ENCODE measurements around the gene INTS2.
"Not testable (repeated sequence)": the region's sequence is repeated elsewhere in the genome, so short reads cannot be mapped to it uniquely, and the experiment has no call there.

The INTS2 gene

DNA sequence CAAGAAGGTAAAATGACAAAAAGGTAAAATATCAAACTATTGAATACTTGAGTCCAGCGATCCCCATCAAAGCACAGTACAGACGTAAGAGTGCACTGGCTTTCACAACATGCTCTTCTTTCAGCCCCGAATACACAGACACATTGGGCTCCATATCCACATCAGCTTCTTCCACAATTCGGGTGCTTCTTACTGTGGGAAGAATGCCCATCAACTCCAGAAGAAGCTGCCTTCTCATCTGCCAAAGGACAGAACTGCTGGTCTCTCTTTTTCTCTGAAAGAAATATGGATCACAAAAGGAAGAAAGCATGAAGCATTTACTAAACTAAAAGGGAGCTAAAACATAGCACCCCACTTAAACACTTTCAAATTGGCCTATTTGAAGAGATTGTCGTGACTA lies 20.4 kb downstream of the INTS2 start:
- TF ChIP-seq MYC (IDR thresholded peaks at IDR 0.05; ENCODE audit: low read depth, low read length) (no peak), POLR2A (IDR thresholded peaks at IDR 0.05; ENCODE audit: extremely low read depth, insufficient read length) (no peak)
- TF ChIP-seq, protein P1, sequence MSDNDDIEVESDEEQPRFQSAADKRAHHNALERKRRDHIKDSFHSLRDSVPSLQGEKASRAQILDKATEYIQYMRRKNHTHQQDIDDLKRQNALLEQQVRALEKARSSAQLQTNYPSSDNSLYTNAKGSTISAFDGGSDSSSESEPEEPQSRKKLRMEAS (IDR thresholded peaks at IDR 0.05; ENCODE audit: low read depth, low read length), result no peak
- TF ChIP-seq, protein P2, sequence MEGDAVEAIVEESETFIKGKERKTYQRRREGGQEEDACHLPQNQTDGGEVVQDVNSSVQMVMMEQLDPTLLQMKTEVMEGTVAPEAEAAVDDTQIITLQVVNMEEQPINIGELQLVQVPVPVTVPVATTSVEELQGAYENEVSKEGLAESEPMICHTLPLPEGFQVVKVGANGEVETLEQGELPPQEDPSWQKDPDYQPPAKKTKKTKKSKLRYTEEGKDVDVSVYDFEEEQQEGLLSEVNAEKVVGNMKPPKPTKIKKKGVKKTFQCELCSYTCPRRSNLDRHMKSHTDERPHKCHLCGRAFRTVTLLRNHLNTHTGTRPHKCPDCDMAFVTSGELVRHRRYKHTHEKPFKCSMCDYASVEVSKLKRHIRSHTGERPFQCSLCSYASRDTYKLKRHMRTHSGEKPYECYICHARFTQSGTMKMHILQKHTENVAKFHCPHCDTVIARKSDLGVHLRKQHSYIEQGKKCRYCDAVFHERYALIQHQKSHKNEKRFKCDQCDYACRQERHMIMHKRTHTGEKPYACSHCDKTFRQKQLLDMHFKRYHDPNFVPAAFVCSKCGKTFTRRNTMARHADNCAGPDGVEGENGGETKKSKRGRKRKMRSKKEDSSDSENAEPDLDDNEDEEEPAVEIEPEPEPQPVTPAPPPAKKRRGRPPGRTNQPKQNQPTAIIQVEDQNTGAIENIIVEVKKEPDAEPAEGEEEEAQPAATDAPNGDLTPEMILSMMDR (IDR thresholded peaks at IDR 0.05; ENCODE audit: low read depth, low read length), result no peak
- no peak overlapping the region for H3K4me3 ChIP-seq (ENCODE audit: low read depth, low read length)
- DNase-seq (ENCODE audit: low read depth), result no peak

DNA sequence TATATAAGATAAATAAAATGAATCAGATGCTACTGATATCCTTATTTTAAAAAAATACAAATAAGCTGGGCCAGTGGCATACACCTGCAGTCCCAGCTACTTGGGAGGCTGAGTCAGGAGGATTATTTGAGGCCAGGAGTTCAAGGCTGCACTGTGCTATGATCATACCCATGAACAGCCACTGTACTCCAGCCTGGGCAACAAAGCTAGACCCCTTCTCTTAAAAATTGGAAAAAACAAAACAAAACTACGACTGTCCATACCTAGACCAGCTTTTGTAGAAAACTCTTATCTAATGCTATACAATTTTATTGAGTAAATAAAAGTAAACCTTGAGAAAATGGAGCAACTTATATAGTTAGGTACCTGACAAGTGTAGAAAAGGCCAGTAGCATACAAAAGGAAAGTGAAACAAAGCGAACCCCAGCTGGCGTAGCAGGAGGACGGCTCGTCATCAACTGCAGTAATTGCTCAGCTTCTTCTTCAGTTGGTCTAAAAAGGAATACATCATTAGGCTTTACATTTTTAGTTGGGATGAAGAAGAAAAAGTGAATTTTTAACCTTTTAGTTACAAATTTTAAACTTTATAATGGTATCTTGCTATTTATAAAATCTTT lies 23.6 kb downstream of the INTS2 start:
- TF ChIP-seq, protein P2 (IDR thresholded peaks at IDR 0.05; ENCODE audit: low read depth, low read length), result no peak
- TF ChIP-seq, protein P1 (IDR thresholded peaks at IDR 0.05; ENCODE audit: low read depth, low read length), result no peak
- TF ChIP-seq POLR2A (IDR thresholded peaks at IDR 0.05; ENCODE audit: extremely low read depth, insufficient read length) (no peak), MYC (IDR thresholded peaks at IDR 0.05; ENCODE audit: low read depth, low read length) (no peak)
- no peak for DNase-seq (ENCODE audit: low read depth)
- H3K4me3 ChIP-seq (ENCODE audit: low read depth, low read length), result no peak overlapping the region

DNA sequence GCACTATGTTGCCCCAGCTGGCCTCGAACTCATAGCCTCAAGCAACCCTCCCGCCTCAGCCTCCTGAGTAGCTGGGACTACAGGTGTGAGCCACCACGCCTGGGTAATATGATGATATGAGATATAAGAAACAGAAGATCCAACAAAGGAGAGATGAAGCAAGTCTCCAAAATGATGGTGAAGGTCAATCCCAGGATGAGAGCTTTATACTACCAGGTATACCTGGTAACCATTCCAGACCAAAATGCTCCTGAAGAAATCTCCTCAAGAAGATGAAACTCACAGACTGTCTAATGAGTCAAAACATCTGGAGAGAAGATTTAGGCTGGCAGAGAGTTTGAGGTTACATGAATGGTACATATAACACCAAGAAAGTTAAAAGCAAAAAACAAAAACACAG lies 24.5 kb downstream of the INTS2 start:
- TF ChIP-seq MYC (IDR thresholded peaks at IDR 0.05; ENCODE audit: low read depth, low read length) (no peak), POLR2A (IDR thresholded peaks at IDR 0.05; ENCODE audit: extremely low read depth, insufficient read length) (no peak)
- TF ChIP-seq, protein P2 (IDR thresholded peaks at IDR 0.05; ENCODE audit: low read depth, low read length), result no peak
- TF ChIP-seq, protein P1 (IDR thresholded peaks at IDR 0.05; ENCODE audit: low read depth, low read length), result no peak
- no peak for DNase-seq (ENCODE audit: low read depth)
- no peak overlapping the region for H3K4me3 ChIP-seq (ENCODE audit: low read depth, low read length)

DNA sequence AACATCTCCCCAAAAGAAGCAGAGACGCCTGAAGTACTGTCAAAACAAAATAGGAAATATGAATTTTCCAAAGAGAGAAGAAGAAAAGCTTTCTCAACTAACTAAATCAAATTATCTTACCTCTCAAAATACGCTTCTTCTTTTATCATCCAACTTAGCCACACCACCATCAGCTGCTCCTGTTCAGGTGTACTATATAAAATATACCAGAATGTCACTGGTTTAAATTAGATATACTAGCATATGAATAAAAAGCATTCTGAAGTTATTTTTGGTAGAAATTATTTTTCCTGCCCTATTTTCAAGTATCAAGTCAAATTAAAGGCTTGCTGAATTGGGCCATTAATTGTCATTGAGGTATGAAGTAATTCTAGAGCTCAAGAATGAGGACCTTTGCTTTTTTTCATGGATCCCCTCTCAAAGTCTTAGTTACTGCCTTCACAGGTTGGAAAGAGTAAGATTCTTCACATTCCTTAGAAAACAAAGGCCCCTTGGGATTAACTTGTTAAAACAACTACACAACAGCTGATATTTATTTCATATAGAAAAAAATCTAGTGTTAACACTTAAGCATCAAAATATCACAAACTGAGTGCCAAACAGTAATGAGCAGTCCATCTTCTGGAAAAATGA lies 30.1 kb downstream of the INTS2 start:
- H3K4me3 ChIP-seq (ENCODE audit: low read depth, low read length), result no peak overlapping the region
- TF ChIP-seq MYC (IDR thresholded peaks at IDR 0.05; ENCODE audit: low read depth, low read length) (no peak), POLR2A (IDR thresholded peaks at IDR 0.05; ENCODE audit: extremely low read depth, insufficient read length) (no peak)
- no peak for DNase-seq (ENCODE audit: low read depth)

DNA sequence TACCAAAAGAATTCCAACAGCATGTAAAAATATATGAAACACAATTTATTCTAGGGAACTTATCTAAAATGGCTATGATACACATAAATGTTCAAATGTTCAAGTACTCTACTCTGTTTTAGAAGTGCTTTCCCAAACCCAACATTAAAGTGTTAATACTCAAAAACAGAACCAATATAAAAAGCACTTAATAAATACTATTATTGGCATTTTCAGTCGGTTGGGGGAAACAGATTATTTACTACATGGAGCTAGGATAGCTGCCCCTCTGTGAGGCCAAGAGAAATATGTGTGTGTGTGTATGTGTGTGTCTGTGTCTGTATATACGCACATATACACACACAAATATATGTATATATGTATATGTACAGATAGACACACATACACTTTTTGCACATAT lies 32.4 kb downstream of the INTS2 start:
- DNase-seq (ENCODE audit: low read depth), result no peak
- no peak overlapping the region for H3K4me3 ChIP-seq (ENCODE audit: low read depth, low read length)
- TF ChIP-seq, protein P2 (IDR thresholded peaks at IDR 0.05; ENCODE audit: low read depth, low read length), result no peak
- TF ChIP-seq, protein P1 (IDR thresholded peaks at IDR 0.05; ENCODE audit: low read depth, low read length), result no peak
- TF ChIP-seq POLR2A (IDR thresholded peaks at IDR 0.05; ENCODE audit: extremely low read depth, insufficient read length), result no peak
- no peak for TF ChIP-seq MYC (IDR thresholded peaks at IDR 0.05; ENCODE audit: low read depth, low read length)

DNA sequence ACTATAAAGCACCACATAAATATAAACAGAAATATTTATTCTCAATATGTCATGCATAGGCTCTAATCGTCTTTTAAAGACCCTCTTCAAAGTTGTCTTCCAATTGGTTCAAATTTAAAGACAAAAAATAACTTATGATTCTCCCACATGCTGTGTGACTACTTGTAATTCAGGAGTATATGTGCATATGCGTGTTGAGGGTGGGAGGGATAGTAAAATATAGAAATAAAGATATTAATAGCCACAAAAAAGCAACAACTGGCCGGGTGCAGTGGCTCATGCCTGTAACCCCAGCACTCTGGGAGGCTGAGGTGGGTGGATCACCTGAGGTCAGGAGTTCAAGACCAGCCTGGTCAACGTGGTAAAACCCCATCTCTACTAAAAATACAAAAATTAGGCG lies 33.5 kb downstream of the INTS2 start:
- not testable (repeated sequence) for H3K4me3 ChIP-seq (ENCODE audit: low read depth, low read length); DNase-seq (ENCODE audit: low read depth)

DNA sequence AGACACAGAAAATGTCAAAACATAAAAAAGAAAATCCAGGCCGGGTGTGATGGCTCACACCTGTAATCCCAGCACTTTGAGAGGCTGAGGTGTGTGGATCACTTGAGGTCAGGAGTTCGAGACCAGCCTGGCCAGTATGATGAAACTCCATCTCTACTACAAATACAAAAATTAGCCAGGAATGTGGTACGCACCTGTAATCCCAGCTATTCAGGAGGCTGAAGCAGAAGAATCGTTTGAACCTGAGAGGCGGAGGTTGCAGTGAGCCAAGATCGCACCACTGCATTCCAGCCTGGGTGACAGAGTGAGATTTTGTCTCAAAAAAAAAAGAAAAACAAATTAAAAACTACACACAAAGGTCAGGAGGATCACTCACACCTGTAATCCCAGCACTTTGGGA lies 40.0 kb downstream of the INTS2 start:
- not testable (repeated sequence) for H3K4me3 ChIP-seq (ENCODE audit: low read depth, low read length); DNase-seq (ENCODE audit: low read depth)

- DNase-seq (ENCODE audit: low read depth); H3K4me3 ChIP-seq (ENCODE audit: low read depth, low read length): not testable (repeated sequence)
Measured at GRCh38 chr17:61885865-61886264, 41.9 kb downstream of the INTS2 start.

Measured in NB4 (cell line).